OCI-LY3 (cell line): ENCODE data around the gene FUS.
"Not testable (repeated sequence)": the region's sequence is repeated elsewhere in the genome, so short reads cannot be mapped to it uniquely, and the experiment has no call there.

Experiments
- H2AFZ ChIP-seq: fragments of 200-600, 300-600 bp; shearing (Covaris generic); 2 replicates; pipeline ENCODE4 v1.6.0; 2014; ENCODE audit warnings: antibody characterized with exemption, low read depth, low read length
- H3K27ac ChIP-seq: fragments of 200-600, 300-600 bp; sonication (generic); 2 replicates; pipeline ENCODE4 v1.5.1; 2014; ENCODE audit warnings: mild to moderate bottlenecking, low read length, moderate library complexity, mixed read lengths
- H3K27me3 ChIP-seq: fragments of 200-600, 300-600 bp; sonication (generic); 2 replicates; pipeline ENCODE4 v1.6.1; 2014; ENCODE audit warnings: low read depth, low read length, mixed read lengths
- H3K36me3 ChIP-seq: fragments of 200-600, 300-600 bp; sonication (generic); replicated peaks from 2 replicates; pipeline ENCODE3; 2014; ENCODE audit warnings: low read depth, low read length, mixed read lengths
- H3K4me1 ChIP-seq: fragments of 300-600, 200-600 bp; sonication (generic); 2 replicates; pipeline ENCODE4 v1.6.1; 2014; ENCODE audit warnings: low read length, mixed read lengths
- H3K4me2 ChIP-seq: fragments of 200-600, 300-600 bp; sonication (generic); 2 replicates; pipeline ENCODE4 v1.6.1; 2014; ENCODE audit warnings: low read length, mixed read lengths
- H3K4me3 ChIP-seq: fragments of 300-600, 200-600 bp; sonication (generic); 2 replicates; pipeline ENCODE4 v1.5.1; 2014; ENCODE audit warnings: antibody characterized with exemption, mild to moderate bottlenecking, low read length, moderate library complexity
- H3K79me2 ChIP-seq: fragments of 300-600, 200-600 bp; shearing (Covaris generic); 2 replicates; pipeline ENCODE4 v1.6.1; 2014; ENCODE audit warnings: mild to moderate bottlenecking, low read length, mixed read lengths
- H3K9ac ChIP-seq: fragments of 300-600, 200-600 bp; shearing (Covaris generic); 2 replicates; pipeline ENCODE4 v1.6.0; 2014; ENCODE audit warnings: mild to moderate bottlenecking, low read length, moderate library complexity
- H3K9me3 ChIP-seq: fragments of 200-600, 300-600 bp; shearing (Covaris generic); 2 replicates; pipeline ENCODE4 v1.6.1; 2014; ENCODE audit warnings: low read length, mixed read lengths; ENCODE audit not compliant: insufficient read depth
- H4K20me1 ChIP-seq: fragments of 200-600, 300-600 bp; sonication (generic); 2 replicates; pipeline ENCODE4 v1.6.1; 2016; ENCODE audit warnings: low read length, mixed read lengths; ENCODE audit not compliant: insufficient read depth
- EZH2phosphoT487 ChIP-seq: fragments of 200-600 bp; shearing (Covaris generic); IDR thresholded peaks from 2 replicates; pipeline ENCODE4 v1.6.1; 2018; ENCODE audit warnings: antibody characterized with exemption, mixed run types, low read depth
- TF ChIP-seq, protein P1 (sequence below): fragments of 200-600, 300-600 bp; sonication (generic); IDR thresholded peaks from 2 replicates; pipeline ENCODE4 v1.5.1; 2014; ENCODE audit warnings: antibody characterized with exemption, low read length, low read depth

Gene FUS

DNA sequence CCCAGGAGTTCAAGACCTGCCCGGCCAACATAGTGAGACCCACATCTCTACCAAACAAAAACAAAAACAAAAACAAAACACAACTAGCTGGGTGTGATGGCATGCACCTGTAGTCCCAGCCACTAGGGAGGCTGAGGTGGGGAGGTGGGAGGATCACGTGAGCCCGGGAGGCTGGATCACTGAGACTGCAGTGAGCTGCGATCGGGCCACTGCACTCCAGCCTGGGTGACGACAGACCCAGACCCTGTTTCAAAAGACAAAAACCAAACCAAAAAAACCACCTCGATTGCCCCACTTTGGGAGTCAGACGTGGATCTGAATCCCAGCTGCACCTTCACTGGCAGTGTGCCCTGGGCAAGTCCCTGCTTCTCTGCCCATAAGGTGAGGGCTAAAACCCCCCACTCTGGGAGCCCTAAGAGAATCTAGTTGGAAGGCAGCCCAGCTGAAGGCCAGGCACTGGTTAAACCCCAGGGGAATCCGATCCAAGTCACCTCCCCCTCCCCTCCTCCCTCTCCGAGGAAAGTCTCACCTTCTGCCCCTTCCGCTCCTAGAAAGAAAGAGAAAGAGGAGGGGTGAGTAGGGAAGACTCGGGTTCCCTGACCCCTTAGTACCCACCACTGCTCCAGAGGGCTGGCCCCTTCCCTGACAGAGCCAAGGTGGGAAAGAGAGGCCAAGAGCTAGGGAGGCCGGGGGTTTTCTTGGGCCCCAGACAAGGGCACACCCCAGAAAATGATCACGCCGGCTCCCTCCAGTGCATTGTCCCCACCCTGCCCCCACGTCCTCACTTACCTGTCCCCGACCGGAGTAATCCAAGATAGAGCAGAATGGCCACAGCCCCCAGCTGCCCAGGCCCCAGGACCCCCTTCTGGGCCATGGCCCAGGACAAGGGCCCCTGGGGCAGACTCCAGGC lies 45.1 kb upstream of the FUS start:
- Histone ChIP-seq H3K4me3 (no peak overlapping the region), H3K4me2 (no peak overlapping the region), H4K20me1 (no peaks in the 10 kb centered on the region), H3K79me2 (no peaks in the 10 kb centered on the region), H2AFZ (no peak overlapping the region), H3K27me3 (no peaks in the 10 kb centered on the region), H3K9me3 (no peaks in the 10 kb centered on the region), H3K9ac (no peak overlapping the region), H3K27ac (no peak overlapping the region), H3K36me3 (no peaks in the 10 kb centered on the region), H3K4me1 (no peaks in the 10 kb centered on the region)
- TF ChIP-seq, protein P1, sequence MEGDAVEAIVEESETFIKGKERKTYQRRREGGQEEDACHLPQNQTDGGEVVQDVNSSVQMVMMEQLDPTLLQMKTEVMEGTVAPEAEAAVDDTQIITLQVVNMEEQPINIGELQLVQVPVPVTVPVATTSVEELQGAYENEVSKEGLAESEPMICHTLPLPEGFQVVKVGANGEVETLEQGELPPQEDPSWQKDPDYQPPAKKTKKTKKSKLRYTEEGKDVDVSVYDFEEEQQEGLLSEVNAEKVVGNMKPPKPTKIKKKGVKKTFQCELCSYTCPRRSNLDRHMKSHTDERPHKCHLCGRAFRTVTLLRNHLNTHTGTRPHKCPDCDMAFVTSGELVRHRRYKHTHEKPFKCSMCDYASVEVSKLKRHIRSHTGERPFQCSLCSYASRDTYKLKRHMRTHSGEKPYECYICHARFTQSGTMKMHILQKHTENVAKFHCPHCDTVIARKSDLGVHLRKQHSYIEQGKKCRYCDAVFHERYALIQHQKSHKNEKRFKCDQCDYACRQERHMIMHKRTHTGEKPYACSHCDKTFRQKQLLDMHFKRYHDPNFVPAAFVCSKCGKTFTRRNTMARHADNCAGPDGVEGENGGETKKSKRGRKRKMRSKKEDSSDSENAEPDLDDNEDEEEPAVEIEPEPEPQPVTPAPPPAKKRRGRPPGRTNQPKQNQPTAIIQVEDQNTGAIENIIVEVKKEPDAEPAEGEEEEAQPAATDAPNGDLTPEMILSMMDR = no peak
- no peak for TF ChIP-seq EZH2phosphoT487

DNA sequence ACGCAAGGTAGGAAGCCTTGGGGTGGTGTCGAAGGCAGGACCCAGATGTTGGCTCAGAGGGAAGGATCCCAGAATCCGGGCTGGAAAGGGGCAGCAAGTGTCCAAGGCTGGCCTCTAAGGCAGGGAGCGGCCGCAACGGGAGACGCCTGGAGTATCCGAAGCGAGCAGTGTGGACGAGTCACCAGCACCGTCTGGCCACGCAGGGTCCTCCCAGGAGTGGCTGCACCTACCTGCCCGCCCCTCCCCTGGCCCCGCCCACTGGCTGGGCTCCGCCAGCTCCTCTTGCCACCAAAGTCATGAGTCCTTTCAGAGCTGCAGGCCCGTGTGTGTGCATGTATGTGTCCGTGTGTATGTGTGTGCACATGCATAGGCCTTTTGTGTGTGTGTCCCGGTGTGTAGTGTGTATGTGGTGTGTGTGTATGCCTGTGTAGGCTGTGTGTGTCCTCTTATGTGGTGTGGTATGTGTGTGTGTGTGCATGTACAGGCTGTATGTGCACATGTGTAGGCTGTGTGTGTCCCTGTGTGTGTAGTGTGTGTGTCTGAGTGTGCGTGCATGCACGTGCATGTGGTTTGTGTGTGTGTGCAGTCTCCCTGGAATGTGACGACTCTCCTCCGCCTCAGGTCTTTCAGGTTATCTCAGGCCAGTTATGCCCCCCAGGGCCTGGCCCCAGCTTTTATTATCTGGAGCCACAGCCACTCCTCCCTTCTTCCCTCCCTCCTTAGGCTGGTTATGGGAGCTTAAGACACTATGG lies 44.2 kb upstream of the FUS start, which contains the start of gene PRSS8:
PRSS8 (minus strand) TSS at position 193 of the 752 bp plus-strand sequence. CDS start 229 bp downstream, outside the sequence.
- Histone ChIP-seq H3K79me2 (no peaks in the 10 kb centered on the region), H3K36me3 (no peaks in the 10 kb centered on the region), H3K4me2 (no peak within 1 kb of the TSS), H3K9me3 (no peaks in the 10 kb centered on the region), H3K4me3 (no peak within 1 kb of the TSS), H2AFZ (no peak within 1 kb of the TSS), H3K9ac (no peak within 1 kb of the TSS), H3K27me3 (no peaks in the 10 kb centered on the region), H3K27ac (no peak within 1 kb of the TSS), H4K20me1 (no peaks in the 10 kb centered on the region), H3K4me1 (no peaks in the 10 kb centered on the region)
- no peak for TF ChIP-seq EZH2phosphoT487
- TF ChIP-seq, protein P1 = no peak

DNA sequence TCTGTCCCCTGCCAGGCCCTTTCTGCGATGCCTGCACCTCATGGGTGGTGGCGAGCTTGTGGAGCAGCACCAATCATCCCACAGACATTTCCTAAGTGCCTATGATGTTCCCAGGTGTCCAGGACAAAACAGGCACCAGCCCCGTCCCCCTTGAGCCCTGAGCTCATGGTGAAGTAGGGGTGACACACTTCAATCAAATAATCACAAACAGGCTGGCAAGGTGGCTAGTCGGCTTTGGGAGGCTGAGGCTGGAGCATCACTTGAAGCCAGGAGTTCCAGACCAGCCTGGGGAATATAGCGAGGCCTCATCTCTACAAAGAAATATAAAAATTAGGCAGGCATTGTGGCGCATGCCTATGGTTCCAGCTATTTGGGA lies 43.7 kb upstream of the FUS start:
- Histone ChIP-seq H3K4me1 (no peaks in the 10 kb centered on the region), H4K20me1 (no peaks in the 10 kb centered on the region), H3K79me2 (no peaks in the 10 kb centered on the region), H3K4me2 (no peak overlapping the region), H3K9me3 (no peaks in the 10 kb centered on the region), H3K4me3 (no peak overlapping the region), H3K36me3 (no peaks in the 10 kb centered on the region), H3K27me3 (no peaks in the 10 kb centered on the region), H2AFZ (no peak overlapping the region), H3K27ac (no peak overlapping the region), H3K9ac (no peak overlapping the region)
- TF ChIP-seq, protein P1 = no peak
- no peak for TF ChIP-seq EZH2phosphoT487

DNA sequence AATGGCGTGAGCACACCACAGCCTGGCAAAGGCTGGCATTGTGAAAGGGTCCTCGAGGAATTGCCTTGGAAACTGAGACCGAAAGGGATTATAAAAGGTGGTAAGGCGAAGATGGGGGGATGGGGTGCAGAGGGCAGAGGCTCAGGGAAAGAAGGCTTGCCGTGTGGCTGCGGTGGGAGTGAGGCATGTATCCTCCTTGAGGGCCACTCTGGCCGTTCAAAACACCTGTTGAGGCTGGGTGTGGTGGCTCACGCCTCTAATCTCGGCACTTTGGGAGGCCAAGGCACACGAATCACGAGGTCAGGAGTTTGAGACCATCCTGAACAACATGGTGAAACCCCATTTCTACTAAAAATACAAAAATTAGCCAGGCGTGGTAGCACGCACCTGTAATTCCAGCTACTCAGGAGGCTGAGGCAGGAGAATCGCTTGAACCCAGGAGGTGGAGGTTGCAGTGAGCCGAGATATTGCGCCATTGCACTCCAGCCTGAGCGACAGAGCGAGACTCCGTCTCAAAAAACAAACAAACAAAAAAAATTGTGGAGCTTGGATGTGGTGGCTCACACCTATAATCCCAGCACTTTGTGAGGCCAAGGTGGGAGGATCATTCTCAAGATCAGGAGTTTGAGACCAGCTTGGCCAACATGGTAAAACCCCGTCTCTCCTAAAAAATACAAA lies 43.0 kb upstream of the FUS start:
- not testable (repeated sequence) for H3K27me3 ChIP-seq, H3K9ac ChIP-seq, H3K9me3 ChIP-seq, H3K4me2 ChIP-seq, H4K20me1 ChIP-seq, H3K27ac ChIP-seq, H3K4me1 ChIP-seq, H3K36me3 ChIP-seq, H3K79me2 ChIP-seq, H2AFZ ChIP-seq, H3K4me3 ChIP-seq
